Adipocyte (in vitro differentiated cells): ENCODE results near the gene TBC1D2B.
"Not testable (repeated sequence)": the region's sequence is repeated elsewhere in the genome, so short reads cannot be mapped to it uniquely, and the experiment has no call there.

Source experiments
- DNase-seq: peaks from one replicate; pipeline ENCODE4 v3.0.0-alpha.2; 2015; ENCODE audit warnings: low read depth
- H3K27me3 ChIP-seq: replicated peaks from 2 replicates; pipeline ENCODE4 v1.7.0; 2013; ENCODE audit warnings: mild to moderate bottlenecking, low read length, moderate library complexity; ENCODE audit not compliant: control insufficient read depth, insufficient read depth
- H3K36me3 ChIP-seq: 2 replicates; pipeline ENCODE4 v1.7.0; 2013; ENCODE audit warnings: low read length, mild to moderate bottlenecking, moderate library complexity; ENCODE audit not compliant: control insufficient read depth, insufficient read depth, severe bottlenecking
- H3K4me1 ChIP-seq: 2 replicates; pipeline ENCODE4 v1.7.0; 2013; ENCODE audit warnings: mild to moderate bottlenecking, low read length, moderate library complexity; ENCODE audit not compliant: control insufficient read depth, insufficient read depth
- H3K4me3 ChIP-seq: 2 replicates; pipeline ENCODE4 v1.7.0; 2013; ENCODE audit warnings: mild to moderate bottlenecking, low read length, moderate library complexity
- H3K9ac ChIP-seq: 2 replicates; pipeline ENCODE4 v1.7.0; 2013; ENCODE audit warnings: mild to moderate bottlenecking, low read length, moderate library complexity
- H3K9me3 ChIP-seq: 2 replicates; pipeline ENCODE4 v1.7.0; 2013; ENCODE audit warnings: mild to moderate bottlenecking, low read length, moderate library complexity; ENCODE audit not compliant: control insufficient read depth

Gene TBC1D2B

DNA sequence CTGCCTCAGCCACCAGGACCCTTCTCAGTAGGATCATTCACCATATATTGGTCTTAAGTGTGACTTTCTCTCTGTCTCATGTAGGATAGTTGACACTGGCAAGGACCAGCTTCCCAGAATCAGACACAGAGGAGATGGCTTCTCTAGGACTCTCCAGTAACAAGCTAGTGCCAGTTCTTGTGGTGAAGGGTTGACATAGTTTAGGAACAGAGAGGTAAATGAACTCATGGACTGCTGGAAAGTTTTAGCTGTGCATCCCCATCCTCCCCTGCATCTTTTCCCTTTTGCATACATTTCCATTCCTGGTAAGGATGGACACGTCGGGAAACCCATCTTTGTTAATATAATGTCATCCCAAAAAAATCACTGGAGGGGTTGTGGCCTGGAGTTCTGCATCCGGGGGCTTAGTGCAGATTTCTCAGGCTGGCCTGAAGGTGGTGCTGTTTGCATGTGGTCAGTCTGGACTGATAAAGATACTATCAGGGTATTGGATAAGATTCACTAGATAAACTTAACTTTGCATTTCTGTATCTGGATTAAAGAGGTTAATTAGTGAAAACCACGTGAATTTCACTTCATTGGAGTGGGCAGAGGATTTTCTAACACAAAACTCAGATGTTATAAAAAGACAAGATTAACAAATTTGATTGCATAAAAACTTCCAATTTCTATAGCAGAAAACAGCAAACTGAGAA lies 110.8 kb downstream of the TBC1D2B start:
- no peaks in the 10 kb centered on the region for H3K36me3 ChIP-seq
- peak; percentile 81 for DNase-seq
- H3K9me3 ChIP-seq, result peaks cover 5% of the 10 kb centered on the region
- peak overlapping the region; percentile 27 for H3K9ac ChIP-seq
- H3K4me3 ChIP-seq, result no peak overlapping the region
- no peaks in the 10 kb centered on the region for H3K4me1 ChIP-seq
- no peaks in the 10 kb centered on the region for H3K27me3 ChIP-seq

GRCh38 chr15:77964193-77964592 lies 113.3 kb downstream of the TBC1D2B start:
- Histone ChIP-seq H3K4me1 (peaks cover 6% of the 10 kb centered on the region), H3K4me3 (no peak overlapping the region), H3K9ac (no peak overlapping the region), H3K27me3 (no peaks in the 10 kb centered on the region), H3K36me3 (no peaks in the 10 kb centered on the region), H3K9me3 (peaks cover 5% of the 10 kb centered on the region)
- DNase-seq, result no peak

DNA sequence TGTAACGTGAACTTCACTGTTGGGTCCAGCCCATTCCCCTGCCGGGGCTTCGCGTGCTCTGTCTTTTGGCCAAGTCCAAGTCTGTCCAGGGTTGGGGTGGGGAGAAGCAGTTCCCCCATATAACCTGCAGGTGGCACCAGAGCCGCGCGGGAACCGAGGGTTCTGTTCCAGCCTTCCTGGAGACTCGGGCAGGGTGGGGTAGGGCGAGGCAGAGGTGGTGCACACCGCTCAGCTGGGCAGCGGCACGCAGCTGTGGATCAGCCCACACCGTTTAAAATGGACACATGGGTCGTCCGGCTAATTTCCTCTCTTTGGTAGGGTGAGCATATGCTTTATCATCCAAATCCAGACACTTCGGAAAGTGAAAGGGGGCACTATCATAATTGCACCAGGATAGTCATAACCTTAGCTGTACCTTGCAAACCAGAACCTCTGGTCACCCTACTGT lies 118.1 kb downstream of the TBC1D2B start:
- peak; percentile 86 for DNase-seq
- Histone ChIP-seq H3K4me1 (peaks cover 7% of the 10 kb centered on the region), H3K27me3 (peaks cover 5% of the 10 kb centered on the region), H3K4me3 (peak overlapping the region; percentile 67), H3K9ac (peak overlapping the region; percentile 44), H3K9me3 (no peaks in the 10 kb centered on the region), H3K36me3 (no peaks in the 10 kb centered on the region)

- not testable (repeated sequence) for DNase-seq, H3K9me3 ChIP-seq
- H3K9ac ChIP-seq, result peak overlapping the region; percentile 12
Observed at GRCh38 chr15:77958716-77959431, 118.6 kb downstream of the TBC1D2B start.

GRCh38 chr15:77958021-77958420 lies 119.5 kb downstream of the TBC1D2B start:
- not testable (repeated sequence) for H3K36me3 ChIP-seq, H3K27me3 ChIP-seq, H3K4me3 ChIP-seq, H3K9me3 ChIP-seq, H3K9ac ChIP-seq, DNase-seq, H3K4me1 ChIP-seq

More at GRCh38 chr15:77958716-77959431, 118.6 kb downstream of the TBC1D2B start:
- H3K4me3 ChIP-seq, result peak overlapping the region; percentile 67
- H3K36me3 ChIP-seq, H3K4me1 ChIP-seq, H3K27me3 ChIP-seq: not testable (repeated sequence)

GRCh38 chr15:77953926-77954325 lies 123.6 kb downstream of the TBC1D2B start:
- DNase-seq, result peak; percentile 30
- H3K4me1 ChIP-seq, H3K27me3 ChIP-seq, H3K4me3 ChIP-seq, H3K9ac ChIP-seq, H3K9me3 ChIP-seq, H3K36me3 ChIP-seq: not testable (repeated sequence)

DNA sequence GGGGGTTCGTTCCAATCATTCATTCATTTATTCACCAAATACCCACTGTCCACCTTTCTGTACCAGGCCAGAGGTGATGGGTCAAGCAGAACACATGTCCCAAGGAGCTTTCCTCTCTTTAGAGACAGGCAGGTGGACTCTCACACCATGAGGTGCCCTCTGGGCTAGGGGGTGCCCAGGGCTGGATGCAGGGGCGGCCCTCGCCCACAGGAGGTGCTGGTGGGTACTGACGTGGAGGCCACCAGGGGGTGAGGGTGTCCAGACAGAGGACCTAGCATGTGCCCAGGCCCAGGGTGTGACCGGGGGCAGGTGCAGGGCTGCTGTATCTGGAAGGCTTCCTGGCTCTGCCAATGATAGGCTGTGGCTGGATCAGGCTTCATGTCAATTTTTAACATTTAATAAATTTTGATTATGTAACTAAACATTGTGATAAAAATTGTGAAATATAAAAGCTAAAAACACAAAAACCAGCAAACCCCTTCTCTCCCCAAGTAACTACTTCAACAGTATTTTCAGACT lies 124.5 kb downstream of the TBC1D2B start:
- not testable (repeated sequence) for H3K36me3 ChIP-seq, H3K27me3 ChIP-seq, H3K9me3 ChIP-seq, H3K4me1 ChIP-seq, DNase-seq, H3K9ac ChIP-seq, H3K4me3 ChIP-seq

DNA sequence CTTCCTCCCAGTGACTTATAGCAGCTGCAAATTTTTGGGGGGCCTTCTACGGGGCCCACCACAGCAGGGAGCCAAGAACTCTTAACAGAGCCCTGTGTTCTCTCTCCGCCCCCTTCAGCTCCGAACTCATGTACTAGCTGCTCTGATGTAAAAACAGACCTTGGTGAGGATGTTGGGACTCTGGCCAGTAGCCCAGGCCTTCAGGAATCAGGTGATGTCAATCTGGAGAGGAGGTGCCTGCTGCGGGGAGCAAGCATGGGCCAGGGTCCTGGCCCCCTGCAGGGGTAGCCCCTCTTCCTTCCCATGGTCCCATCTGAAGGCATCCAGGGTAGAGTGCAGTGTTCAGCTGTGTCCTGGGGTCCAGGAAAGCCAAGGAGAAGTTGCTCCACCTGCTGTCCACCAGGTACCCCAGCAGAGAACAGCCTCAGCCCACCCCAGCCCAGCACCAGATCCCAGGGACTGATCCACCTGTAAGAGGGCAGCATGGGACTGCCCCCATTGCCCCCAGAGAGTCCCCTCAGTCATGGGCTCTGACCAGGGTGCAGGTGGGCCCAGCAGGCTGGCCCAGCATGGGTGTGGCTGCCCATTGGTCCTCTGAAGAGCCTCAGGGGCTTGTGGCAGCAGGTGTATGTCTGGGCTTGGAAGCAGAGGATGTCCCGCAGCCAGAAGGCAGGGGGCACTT lies 126.3 kb downstream of the TBC1D2B start:
- not testable (repeated sequence) for H3K4me1 ChIP-seq, H3K9ac ChIP-seq, H3K36me3 ChIP-seq, H3K9me3 ChIP-seq, H3K4me3 ChIP-seq, H3K27me3 ChIP-seq, DNase-seq

GRCh38 chr15:77950470-77950869 lies 127.0 kb downstream of the TBC1D2B start:
- H3K4me3 ChIP-seq, DNase-seq, H3K36me3 ChIP-seq, H3K4me1 ChIP-seq, H3K9me3 ChIP-seq, H3K9ac ChIP-seq, H3K27me3 ChIP-seq: not testable (repeated sequence)

DNA sequence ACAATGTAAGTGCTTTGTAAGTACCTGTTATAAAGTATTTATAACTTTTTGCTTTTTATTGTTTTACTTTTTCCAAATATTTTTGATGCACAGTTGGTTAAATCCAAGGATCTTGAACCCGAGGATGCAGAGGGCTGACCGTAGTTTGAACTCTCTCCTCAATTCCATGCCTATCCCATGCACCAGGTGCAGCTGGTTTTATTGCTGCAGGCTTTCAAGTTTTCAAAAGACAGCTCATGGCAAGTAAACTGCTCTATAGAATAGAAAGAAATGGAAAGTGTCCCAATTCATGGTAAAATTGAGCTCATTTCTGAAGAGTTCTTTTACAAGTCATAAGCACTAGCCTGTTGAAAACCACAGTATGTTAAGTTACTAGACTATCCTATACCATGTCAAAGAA lies 131.9 kb downstream of the TBC1D2B start:
- Histone ChIP-seq H3K9me3 (no peaks in the 10 kb centered on the region), H3K9ac (no peak overlapping the region)
- no peak for DNase-seq

More for the DNA sequence above, 131.9 kb downstream of the TBC1D2B start:
- H3K36me3 ChIP-seq, result no peaks in the 10 kb centered on the region
- H3K4me1 ChIP-seq, result peaks cover 6% of the 10 kb centered on the region
- H3K4me3 ChIP-seq, result no peak overlapping the region
- H3K27me3 ChIP-seq, result no peaks in the 10 kb centered on the region
